Measurements from ENCODE around the gene LPP. TPM values are rescaled to one million over a fixed set of nuclear protein-coding genes. Genes with fewer than 3 reads are reported as not detected.
A peak's percentile ranks its signal among the peaks of the same experiment; 100 is the strongest.

LPP gene
- total RNA-seq, 1 donor: 196 TPM

DNA sequence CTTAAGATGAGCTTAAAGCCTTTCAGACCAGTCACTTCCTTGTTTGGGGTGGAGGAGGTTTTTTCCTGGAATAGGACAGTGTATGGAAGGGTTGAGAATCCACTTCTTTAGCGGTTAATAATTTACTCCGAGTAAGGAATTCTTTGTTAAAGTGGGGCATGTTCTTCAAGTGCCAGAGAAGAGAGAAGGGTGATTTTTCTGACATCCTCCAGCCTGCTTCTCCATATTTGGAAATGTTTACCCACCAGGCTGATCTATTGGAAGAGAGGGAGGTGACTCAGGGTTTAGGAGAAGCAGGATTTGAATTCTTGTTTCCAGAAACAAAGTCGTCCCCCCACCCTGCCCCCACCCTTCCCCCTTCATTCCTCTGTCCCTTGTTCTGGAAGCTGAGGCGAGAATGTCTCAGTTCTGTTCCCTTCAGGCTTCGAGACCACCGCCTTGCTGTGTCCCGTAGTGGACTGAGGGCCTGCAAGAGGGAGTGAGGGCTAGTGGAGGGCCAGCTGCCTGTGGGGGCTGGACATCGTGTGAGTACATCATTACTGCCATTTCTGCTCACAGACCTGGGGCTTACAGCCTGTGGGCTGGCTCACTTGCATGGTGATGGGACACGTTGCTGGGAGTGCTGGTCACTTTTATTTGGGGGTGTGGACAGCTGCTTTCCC lies 58.5 kb downstream of the LPP start:
- H3K4me3 ChIP-seq (ENCODE audit: low read depth, low read length): peak overlapping the region; percentile 23
- DNase-seq (ENCODE audit: low read depth): peak; percentile 74
- no peak for TF ChIP-seq CTCF (IDR thresholded peaks at IDR 0.05; ENCODE audit: insufficient read depth, low read depth, low read length)

DNA sequence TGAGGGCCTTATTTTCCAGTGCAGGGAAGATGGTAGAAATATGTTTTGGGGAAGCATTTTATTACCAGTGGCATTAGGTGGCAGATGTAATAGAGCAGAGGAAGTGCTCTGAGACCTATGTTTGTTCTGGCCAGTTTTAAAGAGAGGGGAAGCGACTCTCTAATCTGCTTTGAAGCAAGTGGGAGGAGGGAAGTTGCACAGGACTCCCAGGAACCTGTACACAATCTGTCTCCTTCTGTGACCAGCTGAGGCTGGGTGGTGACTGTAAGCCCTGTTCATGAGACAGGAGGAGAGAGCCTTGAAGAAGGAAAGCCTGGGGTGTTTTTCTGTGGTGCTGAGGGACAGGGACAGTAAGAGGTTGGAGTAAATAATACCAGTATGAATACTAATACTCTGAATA lies 60.5 kb downstream of the LPP start:
- DNase-seq (ENCODE audit: low read depth): no peak
- no peak for TF ChIP-seq CTCF (IDR thresholded peaks at IDR 0.05; ENCODE audit: insufficient read depth, low read depth, low read length)

DNA sequence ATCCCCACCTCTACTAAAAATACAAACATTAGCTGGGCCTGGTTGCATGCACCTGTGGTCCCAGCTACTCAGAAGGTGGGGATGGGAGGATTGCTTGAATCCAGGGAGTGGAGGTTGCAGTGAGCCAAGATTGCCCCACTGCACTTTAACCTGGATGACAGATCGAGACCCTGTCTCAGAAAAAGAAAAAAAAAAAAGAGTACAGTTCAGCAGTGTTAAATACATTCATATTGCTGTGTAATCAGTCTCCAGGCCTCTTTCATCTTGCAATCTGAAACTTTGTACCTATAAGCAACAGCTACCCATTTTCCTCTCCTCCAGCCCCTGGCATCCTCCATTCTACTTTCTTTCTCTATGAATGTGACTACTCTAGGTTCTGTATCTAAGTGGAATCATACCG lies 61.2 kb downstream of the LPP start:
- H3K4me3 ChIP-seq (ENCODE audit: low read depth, low read length): no peak overlapping the region
- TF ChIP-seq CTCF (IDR thresholded peaks at IDR 0.05; ENCODE audit: insufficient read depth, low read depth, low read length): no peak
- no peak for DNase-seq (ENCODE audit: low read depth)

More for the DNA sequence above, 60.5 kb downstream of the LPP start:
- H3K4me3 ChIP-seq (ENCODE audit: low read depth, low read length): no peak overlapping the region

DNA sequence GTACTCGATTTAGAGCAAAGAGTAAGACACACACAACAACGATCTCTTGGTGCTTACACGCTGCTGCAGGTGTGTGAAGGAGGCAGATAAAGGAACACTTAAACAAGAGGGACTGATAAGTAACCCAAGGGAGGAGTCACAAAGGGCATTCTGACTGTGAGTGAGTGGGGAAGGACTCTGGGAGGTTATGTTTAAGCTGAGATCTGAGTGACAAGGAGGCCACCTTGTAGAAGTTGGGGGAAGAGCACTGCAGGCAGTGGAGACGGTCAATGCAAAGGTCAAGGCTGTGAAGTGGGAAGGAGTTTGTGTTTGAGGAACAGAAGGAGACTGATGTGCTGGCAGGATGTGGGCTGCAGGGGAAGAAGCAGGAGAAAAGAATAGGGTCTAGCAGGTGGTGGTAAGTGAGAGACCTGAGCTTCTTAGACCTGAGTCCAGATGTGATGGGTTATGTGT lies 63.1 kb downstream of the LPP start:
- H3K4me3 ChIP-seq (ENCODE audit: low read depth, low read length): no peak overlapping the region
- no peak for TF ChIP-seq CTCF (IDR thresholded peaks at IDR 0.05; ENCODE audit: insufficient read depth, low read depth, low read length)
- DNase-seq (ENCODE audit: low read depth): no peak

DNA sequence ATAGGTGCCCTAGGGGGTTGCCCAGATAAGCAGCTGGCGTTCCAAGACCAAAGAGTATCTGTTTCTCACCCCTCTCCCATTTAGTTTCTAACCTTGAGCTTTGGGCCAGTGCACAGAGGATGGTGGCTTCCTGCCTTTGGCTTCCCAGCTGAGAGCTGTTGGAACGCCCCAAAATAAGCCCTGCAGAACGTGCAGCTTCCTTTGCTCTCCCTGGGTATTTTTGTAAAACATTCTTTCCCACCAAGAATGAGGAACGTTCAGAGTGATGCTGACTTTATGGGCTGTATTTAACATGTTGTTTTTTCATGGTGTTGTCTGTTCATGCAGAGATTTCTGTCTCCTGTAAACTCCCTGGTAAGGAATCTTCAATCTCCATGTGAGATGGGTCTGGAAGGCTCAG lies 63.8 kb downstream of the LPP start:
- TF ChIP-seq CTCF (IDR thresholded peaks at IDR 0.05; ENCODE audit: insufficient read depth, low read depth, low read length): no peak
- no peak overlapping the region for H3K4me3 ChIP-seq (ENCODE audit: low read depth, low read length)
- DNase-seq (ENCODE audit: low read depth): no peak

DNA sequence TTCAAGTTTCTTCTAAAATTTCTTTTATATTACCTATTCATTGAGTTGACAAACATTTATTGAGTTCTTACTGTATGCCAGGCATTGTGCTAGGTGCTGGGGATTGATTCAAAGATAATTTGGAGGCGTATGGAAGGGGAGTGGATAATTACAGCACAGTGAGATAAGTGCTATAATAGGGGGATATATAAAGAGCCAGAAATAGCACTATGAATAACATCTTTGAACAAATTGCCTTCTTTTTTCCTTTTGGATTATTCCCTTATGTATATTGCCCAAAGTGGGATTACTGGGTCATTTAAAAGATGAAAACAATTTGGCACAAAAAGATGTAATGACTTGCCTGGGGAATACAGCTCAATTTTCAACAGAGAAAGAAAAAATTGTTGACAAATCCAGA lies 64.6 kb downstream of the LPP start:
- no peak overlapping the region for H3K4me3 ChIP-seq (ENCODE audit: low read depth, low read length)
- no peak for DNase-seq (ENCODE audit: low read depth)
- TF ChIP-seq CTCF (IDR thresholded peaks at IDR 0.05; ENCODE audit: insufficient read depth, low read depth, low read length): no peak

DNA sequence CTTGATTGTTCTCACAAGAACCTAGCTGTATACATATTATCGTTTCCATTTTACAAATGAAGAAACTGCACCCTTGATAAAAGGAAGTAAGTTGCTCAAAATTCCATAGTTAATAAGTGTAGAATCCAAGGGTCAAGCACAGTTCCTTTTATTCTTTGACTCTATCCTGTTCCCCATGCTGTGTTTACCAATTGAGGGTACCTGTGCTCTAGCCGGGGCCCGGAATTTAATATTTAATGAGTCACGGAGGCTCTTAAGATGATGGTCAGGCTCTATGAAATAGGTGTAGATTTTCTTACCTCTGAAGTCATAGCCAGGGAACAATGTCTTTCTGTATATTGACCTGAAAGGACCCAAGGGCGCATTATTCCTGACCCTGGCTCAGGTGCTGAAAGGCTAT lies 65.2 kb downstream of the LPP start:
- TF ChIP-seq CTCF (IDR thresholded peaks at IDR 0.05; ENCODE audit: insufficient read depth, low read depth, low read length): no peak
- no peak for DNase-seq (ENCODE audit: low read depth)
- H3K4me3 ChIP-seq (ENCODE audit: low read depth, low read length): no peak overlapping the region
